Ishikawa (cell line): Measurements from ENCODE around the gene DMP1.

Source experiments
- CEBPB ChIP-seq: IDR thresholded peaks from 2 replicates; pipeline ENCODE4 v1.6.1; 2012
- CREB1 ChIP-seq: IDR thresholded peaks from 2 replicates; pipeline ENCODE4 v1.6.1; 2012; ENCODE audit warnings: low read depth
- EGR1 ChIP-seq: IDR thresholded peaks from 2 replicates; pipeline ENCODE4 v1.6.1; 2012
- EP300 ChIP-seq: IDR thresholded peaks from 2 replicates; pipeline ENCODE4 v1.6.1; 2012; ENCODE audit warnings: borderline replicate concordance
- FOXM1 ChIP-seq: IDR thresholded peaks from 2 replicates; pipeline ENCODE4 v1.6.1; 2012; ENCODE audit warnings: low read depth, borderline replicate concordance
- NFIC ChIP-seq: IDR thresholded peaks from 2 replicates; pipeline ENCODE4 v1.6.1; 2012
- RAD21 ChIP-seq: IDR thresholded peaks from 2 replicates; pipeline ENCODE4 v1.6.1; 2012; ENCODE audit warnings: low read depth
- TAF1 ChIP-seq: IDR thresholded peaks from 2 replicates; pipeline ENCODE4 v1.6.1; 2012; ENCODE audit warnings: low read depth, mild to moderate bottlenecking
- TCF12 ChIP-seq: IDR thresholded peaks from 2 replicates; pipeline ENCODE4 v1.6.1; 2012; ENCODE audit warnings: low read depth
- TEAD4 ChIP-seq: IDR thresholded peaks from 2 replicates; pipeline ENCODE4 v1.6.1; 2012
- YY1 ChIP-seq: IDR thresholded peaks from 2 replicates; pipeline ENCODE4 v1.6.1; 2012; ENCODE audit warnings: low read depth
- ZBTB7A ChIP-seq: IDR thresholded peaks from 2 replicates; pipeline ENCODE4 v1.6.1; 2012; ENCODE audit warnings: low read depth
- TF ChIP-seq, protein P1 (sequence below): IDR thresholded peaks from 2 replicates; pipeline ENCODE4 v1.6.1; 2012
- TF ChIP-seq, protein P2 (sequence below): IDR thresholded peaks from 2 replicates; pipeline ENCODE4 v1.6.1; 2012; ENCODE audit warnings: low read depth, mild to moderate bottlenecking
- TF ChIP-seq, protein P3 (sequence below): IDR thresholded peaks from 2 replicates; pipeline ENCODE4 v1.6.1; 2012

DMP1 gene, protein sequence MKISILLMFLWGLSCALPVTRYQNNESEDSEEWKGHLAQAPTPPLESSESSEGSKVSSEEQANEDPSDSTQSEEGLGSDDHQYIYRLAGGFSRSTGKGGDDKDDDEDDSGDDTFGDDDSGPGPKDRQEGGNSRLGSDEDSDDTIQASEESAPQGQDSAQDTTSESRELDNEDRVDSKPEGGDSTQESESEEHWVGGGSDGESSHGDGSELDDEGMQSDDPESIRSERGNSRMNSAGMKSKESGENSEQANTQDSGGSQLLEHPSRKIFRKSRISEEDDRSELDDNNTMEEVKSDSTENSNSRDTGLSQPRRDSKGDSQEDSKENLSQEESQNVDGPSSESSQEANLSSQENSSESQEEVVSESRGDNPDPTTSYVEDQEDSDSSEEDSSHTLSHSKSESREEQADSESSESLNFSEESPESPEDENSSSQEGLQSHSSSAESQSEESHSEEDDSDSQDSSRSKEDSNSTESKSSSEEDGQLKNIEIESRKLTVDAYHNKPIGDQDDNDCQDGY

DNA sequence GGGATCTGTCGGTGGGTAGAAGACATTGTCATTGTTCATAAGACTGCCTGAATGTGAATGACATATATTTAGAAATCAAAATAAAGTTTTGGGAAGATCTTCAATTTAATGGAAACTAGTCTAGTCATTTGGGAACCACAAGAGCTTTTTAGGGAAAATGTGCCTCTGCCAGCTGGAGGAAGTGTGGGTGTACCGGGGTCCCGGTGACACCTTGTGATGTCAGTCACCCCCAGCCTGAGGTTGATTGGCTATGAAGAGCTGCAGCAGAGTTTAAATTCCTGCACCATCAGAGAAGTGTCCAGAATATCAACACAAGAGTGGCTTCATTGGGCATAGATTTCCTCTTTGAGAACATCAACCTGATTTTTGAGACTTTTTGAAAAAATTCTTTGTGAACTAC is at the start of gene DMP1:
TSS of gene DMP1 (plus strand) at position 301 of the 400 bp plus-strand sequence. CDS start 6,213 bp downstream, outside the sequence.
- TF ChIP-seq ZBTB7A (no peak), TEAD4 (no peak)

DNA sequence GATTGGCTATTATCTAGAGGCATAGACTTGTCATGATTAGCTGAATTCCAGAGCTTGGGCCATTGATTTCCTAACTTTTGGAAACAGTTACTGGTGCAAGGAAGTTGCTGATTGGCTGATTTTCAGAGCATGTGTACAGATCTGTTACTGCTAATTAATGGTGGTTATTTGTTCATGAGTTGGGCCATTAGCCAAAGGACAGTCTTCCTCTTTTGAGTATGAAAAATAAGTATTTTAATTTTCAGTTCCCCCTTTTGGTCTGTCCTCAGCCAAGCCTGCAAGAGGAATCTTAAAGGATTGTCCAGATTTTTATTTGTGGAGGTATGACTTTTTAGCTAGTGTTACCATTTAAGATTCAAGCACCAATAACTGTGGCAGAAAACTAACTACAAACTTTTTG is 48.7 kb upstream of the DMP1 start:
- TF ChIP-seq EP300 (no peak), TCF12 (no peak), YY1 (no peak), FOXM1 (no peak), ZBTB7A (no peak), EGR1 (no peak), CREB1 (no peak), RAD21 (no peak), TEAD4 (no peak), NFIC (no peak), CEBPB (no peak), TAF1 (no peak)
- TF ChIP-seq, protein P1, sequence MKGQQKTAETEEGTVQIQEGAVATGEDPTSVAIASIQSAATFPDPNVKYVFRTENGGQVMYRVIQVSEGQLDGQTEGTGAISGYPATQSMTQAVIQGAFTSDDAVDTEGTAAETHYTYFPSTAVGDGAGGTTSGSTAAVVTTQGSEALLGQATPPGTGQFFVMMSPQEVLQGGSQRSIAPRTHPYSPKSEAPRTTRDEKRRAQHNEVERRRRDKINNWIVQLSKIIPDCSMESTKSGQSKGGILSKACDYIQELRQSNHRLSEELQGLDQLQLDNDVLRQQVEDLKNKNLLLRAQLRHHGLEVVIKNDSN = no peak
- TF ChIP-seq, protein P2, sequence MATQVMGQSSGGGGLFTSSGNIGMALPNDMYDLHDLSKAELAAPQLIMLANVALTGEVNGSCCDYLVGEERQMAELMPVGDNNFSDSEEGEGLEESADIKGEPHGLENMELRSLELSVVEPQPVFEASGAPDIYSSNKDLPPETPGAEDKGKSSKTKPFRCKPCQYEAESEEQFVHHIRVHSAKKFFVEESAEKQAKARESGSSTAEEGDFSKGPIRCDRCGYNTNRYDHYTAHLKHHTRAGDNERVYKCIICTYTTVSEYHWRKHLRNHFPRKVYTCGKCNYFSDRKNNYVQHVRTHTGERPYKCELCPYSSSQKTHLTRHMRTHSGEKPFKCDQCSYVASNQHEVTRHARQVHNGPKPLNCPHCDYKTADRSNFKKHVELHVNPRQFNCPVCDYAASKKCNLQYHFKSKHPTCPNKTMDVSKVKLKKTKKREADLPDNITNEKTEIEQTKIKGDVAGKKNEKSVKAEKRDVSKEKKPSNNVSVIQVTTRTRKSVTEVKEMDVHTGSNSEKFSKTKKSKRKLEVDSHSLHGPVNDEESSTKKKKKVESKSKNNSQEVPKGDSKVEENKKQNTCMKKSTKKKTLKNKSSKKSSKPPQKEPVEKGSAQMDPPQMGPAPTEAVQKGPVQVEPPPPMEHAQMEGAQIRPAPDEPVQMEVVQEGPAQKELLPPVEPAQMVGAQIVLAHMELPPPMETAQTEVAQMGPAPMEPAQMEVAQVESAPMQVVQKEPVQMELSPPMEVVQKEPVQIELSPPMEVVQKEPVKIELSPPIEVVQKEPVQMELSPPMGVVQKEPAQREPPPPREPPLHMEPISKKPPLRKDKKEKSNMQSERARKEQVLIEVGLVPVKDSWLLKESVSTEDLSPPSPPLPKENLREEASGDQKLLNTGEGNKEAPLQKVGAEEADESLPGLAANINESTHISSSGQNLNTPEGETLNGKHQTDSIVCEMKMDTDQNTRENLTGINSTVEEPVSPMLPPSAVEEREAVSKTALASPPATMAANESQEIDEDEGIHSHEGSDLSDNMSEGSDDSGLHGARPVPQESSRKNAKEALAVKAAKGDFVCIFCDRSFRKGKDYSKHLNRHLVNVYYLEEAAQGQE = no peak
- TF ChIP-seq, protein P3, sequence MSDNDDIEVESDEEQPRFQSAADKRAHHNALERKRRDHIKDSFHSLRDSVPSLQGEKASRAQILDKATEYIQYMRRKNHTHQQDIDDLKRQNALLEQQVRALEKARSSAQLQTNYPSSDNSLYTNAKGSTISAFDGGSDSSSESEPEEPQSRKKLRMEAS = no peak

DNA sequence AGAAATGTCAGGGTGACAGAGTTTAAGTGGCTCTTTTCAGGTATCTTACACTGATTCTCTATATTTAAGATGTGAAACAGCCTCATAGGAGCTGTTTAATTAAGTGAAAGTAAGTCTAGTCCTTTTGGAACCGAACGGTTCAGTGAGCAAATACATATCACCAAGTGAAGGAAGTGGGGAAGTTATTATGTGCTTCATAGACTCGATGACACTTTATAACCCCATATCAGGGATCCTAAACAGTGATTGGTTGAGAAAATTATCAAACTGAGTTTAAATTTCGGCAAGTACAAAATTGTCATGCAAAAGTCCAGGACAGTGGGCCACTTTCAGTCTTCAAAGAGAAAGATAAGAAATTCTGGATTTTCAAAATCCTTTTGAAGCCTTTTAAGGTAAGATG is 41.9 kb upstream of the DMP1 start, which contains the start of gene DSPP:
TSS of gene DSPP (plus strand) at position 301 of the 400 bp plus-strand sequence. CDS start 2,380 bp downstream, outside the sequence.
- TF ChIP-seq NFIC (no peak), TEAD4 (no peak), FOXM1 (no peak), YY1 (no peak), TCF12 (no peak), RAD21 (no peak), EGR1 (no peak), CEBPB (no peak), EP300 (no peak), TAF1 (no peak), ZBTB7A (no peak), CREB1 (no peak)
- TF ChIP-seq, protein P1 = no peak
- TF ChIP-seq, protein P3 = no peak
- TF ChIP-seq, protein P2 = no peak

DNA sequence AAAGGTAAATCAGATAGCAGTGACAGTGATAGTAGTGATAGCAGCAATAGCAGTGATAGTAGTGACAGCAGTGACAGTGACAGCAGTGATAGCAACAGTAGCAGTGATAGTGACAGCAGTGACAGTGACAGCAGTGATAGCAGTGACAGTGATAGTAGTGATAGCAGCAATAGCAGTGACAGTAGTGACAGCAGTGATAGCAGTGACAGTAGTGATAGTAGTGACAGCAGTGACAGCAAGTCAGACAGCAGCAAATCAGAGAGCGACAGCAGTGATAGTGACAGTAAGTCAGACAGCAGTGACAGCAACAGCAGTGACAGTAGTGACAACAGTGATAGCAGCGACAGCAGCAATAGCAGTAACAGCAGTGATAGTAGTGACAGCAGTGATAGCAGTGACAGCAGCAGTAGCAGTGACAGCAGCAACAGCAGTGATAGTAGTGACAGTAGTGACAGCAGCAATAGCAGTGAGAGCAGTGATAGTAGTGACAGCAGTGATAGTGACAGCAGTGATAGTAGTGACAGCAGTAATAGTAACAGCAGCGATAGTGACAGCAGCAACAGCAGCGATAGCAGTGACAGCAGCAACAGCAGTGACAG is 35.7 kb upstream of the DMP1 start:
- no peak for TF ChIP-seq RAD21
- TF ChIP-seq TAF1 = no peak
- TF ChIP-seq, protein P3 = no peak
- TF ChIP-seq CEBPB = no peak
- no peak for TF ChIP-seq TEAD4
- TF ChIP-seq CREB1 = no peak
- no peak for TF ChIP-seq FOXM1
- no peak for TF ChIP-seq ZBTB7A
- TF ChIP-seq, protein P1 = no peak
- TF ChIP-seq EGR1 = no peak
- no peak for TF ChIP-seq EP300

DNA sequence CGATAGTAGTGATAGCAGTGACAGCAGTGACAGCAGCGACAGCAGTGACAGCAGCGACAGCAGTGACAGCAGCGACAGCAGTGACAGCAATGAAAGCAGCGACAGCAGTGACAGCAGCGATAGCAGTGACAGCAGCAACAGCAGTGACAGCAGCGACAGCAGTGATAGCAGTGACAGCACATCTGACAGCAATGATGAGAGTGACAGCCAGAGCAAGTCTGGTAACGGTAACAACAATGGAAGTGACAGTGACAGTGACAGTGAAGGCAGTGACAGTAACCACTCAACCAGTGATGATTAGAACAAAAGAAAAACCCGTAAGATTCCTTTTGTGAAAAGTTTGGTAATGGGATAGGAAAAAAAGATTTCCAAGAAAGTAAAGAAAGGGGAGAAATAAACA is 33.8 kb upstream of the DMP1 start:
- TF ChIP-seq TCF12 = no peak
- no peak for TF ChIP-seq EGR1
- TF ChIP-seq, protein P1 = no peak
- no peak for TF ChIP-seq YY1
- TF ChIP-seq CEBPB = no peak
- no peak for TF ChIP-seq NFIC
- TF ChIP-seq ZBTB7A = no peak
